Heart left ventricle (tissue), 13 donors: ENCODE measurements around the gene MICU1.

ENCODE experiments used
- CTCF ChIP-seq, 12 donors: fragments of 200-600 bp; sonication (generic) in 4 of 12; IDR thresholded peaks; one replicate each; pipeline versions ENCODE4 v1.5.0 to v1.8.0; 2018 to 2022; ENCODE audit warnings: antibody characterized with exemption in 12 of 12, mild to moderate bottlenecking in 5 of 12
- POLR2A ChIP-seq, 2 donors: fragments of 450-650 bp; IDR thresholded peaks; one replicate each; pipeline ENCODE4 v1.6.1; 2017; ENCODE audit warnings: antibody characterized with exemption in 2 of 2, mild to moderate bottlenecking in 2 of 2, moderate library complexity in 2 of 2
- donor health status: ischemic (EF 13 %, LVEDD 7.1; RV severe dilation, severe dysfunction).
- donor health status: DM: no; HTN: yes; CAD: no.
- donor health status: DM: no; HTN: no; CAD: no.
- donor health status: ischemic (EF 25% LVEDD 6.9; RV normal size, moderate dysfunction).
- donor health status: ischemic (EF 25% LVEDD 5.7; RV mildly dilated, moderate dysfunction).
- donor health status: ischemic (EF 35%, LVEDD 5.7; RV mildly dilated, moderate dysfunction).
- donor health status: nonischemic (EF 11% LVEDD 7.7; RV severe dilation, severe dysfunction).
- donor health status: DM: yes; HTN: yes; CAD: no.
- donor health status: PGD.
- donor health status: ischemic (EF 29% LVEDD 5.4; RV normal size, mild dysfunction).
- donor health status: nonischemic (EF 23%, LVEDD 6.1; RV moderate dilation, normal function).

GRCh38 chr10:72416661-72417060 is 209.2 kb downstream of the MICU1 start:
- TF ChIP-seq CTCF (IDR thresholded peaks at IDR 0.05) (no peak), POLR2A (IDR thresholded peaks at IDR 0.05) (no peak)
